Peyer's patch (tissue), 4 donors: Measurements from ENCODE around the gene SYNE3. TPM values are rescaled to one million over a fixed set of nuclear protein-coding genes. Genes with fewer than 3 reads are reported as not detected.
A peak's percentile ranks its signal among the peaks of the same experiment; 100 is the strongest.

Experiments used
- DNase-seq, 3 donors: peaks; one replicate each; pipeline ENCODE4 v3.0.0-alpha.2; 2017 to 2019
- H3K27ac ChIP-seq, 4 donors: fragments of 200-600 bp; sonication (generic); one replicate each; pipeline ENCODE4 v1.5.1; 2016 to 2019
- H3K27me3 ChIP-seq, 2 donors: fragments of 200-600 bp; sonication (generic); one replicate each; pipeline ENCODE4 v1.5.1; 2019
- H3K36me3 ChIP-seq, 3 donors: fragments of 200-600 bp; sonication (generic); one replicate each; pipeline ENCODE4 v1.5.1; 2016 to 2019
- H3K4me1 ChIP-seq, 4 donors: fragments of 200-600 bp; sonication (generic); one replicate each; pipeline ENCODE4 v1.5.1; 2016 to 2019
- H3K4me3 ChIP-seq, 4 donors: fragments of 200-600 bp; sonication (generic); 1 replicate in 3 of 4; 2 replicates in 1 of 4; pipeline ENCODE4 v1.5.1; 2016 to 2019; ENCODE audit warnings: mild to moderate bottlenecking in 1 of 4
- H3K9me3 ChIP-seq, 4 donors: fragments of 200-600 bp; sonication (generic); one replicate each; pipeline ENCODE4 v1.5.1; 2016 to 2019; ENCODE audit warnings: mild to moderate bottlenecking in 1 of 4
- POLR2A ChIP-seq, 2 donors: fragments of 450-650 bp; IDR thresholded peaks; one replicate each; pipeline ENCODE4 v1.5.1; 2017; ENCODE audit warnings: antibody characterized with exemption in 2 of 2, mild to moderate bottlenecking in 2 of 2, moderate library complexity in 2 of 2
- total RNA-seq, 4 donors: library from RNA; depleted of rRNA; stranded (reverse); fragments of >200 nt; gene quantifications; one replicate each; pipeline ENCODE4 v1.1.0, GENCODE V29; 2016
- TF ChIP-seq, protein P1 (sequence below), 6 experiments: fragments of 450-650 bp in 4 of 6; fragments of 200-600 bp in 2 of 6; sonication (generic) in 1 of 6; IDR thresholded peaks; one replicate each; pipeline ENCODE4 v1.5.1; 2017 to 2019; ENCODE audit warnings: antibody characterized with exemption in 6 of 6, mild to moderate bottlenecking in 3 of 6, moderate library complexity in 1 of 6

SYNE3 gene
- total RNA-seq, 4 donors from 2014 or later, result 7.2 to 35.5 (median 13.1) TPM

- no peaks in the 10 kb centered on the region for H3K9me3 ChIP-seq
- no peak overlapping the region for H3K4me3 ChIP-seq
- peaks cover 0 to 50% (median 32%) of the 10 kb centered on the region in 4 donors for H3K4me1 ChIP-seq
- no peaks in the 10 kb centered on the region for H3K27me3 ChIP-seq
- H3K36me3 ChIP-seq, result no peaks in the 10 kb centered on the region
- peak overlapping the region in 1 of 4 donors; percentile 10 for H3K27ac ChIP-seq
- TF ChIP-seq, protein P1, sequence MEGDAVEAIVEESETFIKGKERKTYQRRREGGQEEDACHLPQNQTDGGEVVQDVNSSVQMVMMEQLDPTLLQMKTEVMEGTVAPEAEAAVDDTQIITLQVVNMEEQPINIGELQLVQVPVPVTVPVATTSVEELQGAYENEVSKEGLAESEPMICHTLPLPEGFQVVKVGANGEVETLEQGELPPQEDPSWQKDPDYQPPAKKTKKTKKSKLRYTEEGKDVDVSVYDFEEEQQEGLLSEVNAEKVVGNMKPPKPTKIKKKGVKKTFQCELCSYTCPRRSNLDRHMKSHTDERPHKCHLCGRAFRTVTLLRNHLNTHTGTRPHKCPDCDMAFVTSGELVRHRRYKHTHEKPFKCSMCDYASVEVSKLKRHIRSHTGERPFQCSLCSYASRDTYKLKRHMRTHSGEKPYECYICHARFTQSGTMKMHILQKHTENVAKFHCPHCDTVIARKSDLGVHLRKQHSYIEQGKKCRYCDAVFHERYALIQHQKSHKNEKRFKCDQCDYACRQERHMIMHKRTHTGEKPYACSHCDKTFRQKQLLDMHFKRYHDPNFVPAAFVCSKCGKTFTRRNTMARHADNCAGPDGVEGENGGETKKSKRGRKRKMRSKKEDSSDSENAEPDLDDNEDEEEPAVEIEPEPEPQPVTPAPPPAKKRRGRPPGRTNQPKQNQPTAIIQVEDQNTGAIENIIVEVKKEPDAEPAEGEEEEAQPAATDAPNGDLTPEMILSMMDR (IDR thresholded peaks at IDR 0.05), result no peak
- TF ChIP-seq POLR2A (IDR thresholded peaks at IDR 0.05), result no peak
- DNase-seq, result no peak
Measured at GRCh38 chr14:95499354-95499750, 17.1 kb downstream of the SYNE3 start.

GRCh38 chr14:95498622-95499353, 17.7 kb downstream of the SYNE3 start:
- Histone ChIP-seq H3K4me1 (peaks cover 0 to 50% (median 31%) of the 10 kb centered on the region in 4 donors), H3K27ac (peak overlapping the region in 1 of 4 donors; percentile 10), H3K36me3 (no peaks in the 10 kb centered on the region), H3K9me3 (no peaks in the 10 kb centered on the region), H3K4me3 (no peak overlapping the region), H3K27me3 (no peaks in the 10 kb centered on the region)
- DNase-seq, result peak in 1 of 3 donors; percentile 33
- TF ChIP-seq, protein P1 (IDR thresholded peaks at IDR 0.05), result no peak
- no peak for TF ChIP-seq POLR2A (IDR thresholded peaks at IDR 0.05)

DNA sequence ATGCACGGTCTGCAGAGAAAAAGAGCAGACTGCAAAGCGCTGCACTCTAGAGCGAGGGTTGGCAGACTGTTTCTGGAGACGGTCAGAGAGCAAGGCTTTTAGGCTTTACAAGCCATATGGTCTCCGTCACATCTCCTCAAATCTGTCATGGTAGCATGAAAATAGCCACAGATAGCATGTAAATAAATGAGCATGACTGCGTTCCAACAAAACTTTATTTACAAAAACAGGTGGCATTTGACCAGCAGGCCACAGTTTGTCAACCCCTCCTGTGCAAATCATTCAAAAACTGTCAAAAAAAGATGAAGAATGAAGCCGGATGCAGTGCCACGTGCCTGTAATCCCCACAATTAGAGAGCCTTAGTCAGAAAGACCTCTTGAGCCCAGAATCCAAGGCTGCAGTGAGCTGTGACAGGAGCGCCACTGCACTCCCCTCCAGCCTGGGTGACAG, 18.9 kb downstream of the SYNE3 start:
- DNase-seq, result peak in 2 of 3 donors; percentile 7 to 34
- Histone ChIP-seq H3K4me3 (no peak overlapping the region), H3K9me3 (no peaks in the 10 kb centered on the region), H3K27me3 (no peaks in the 10 kb centered on the region), H3K27ac (peak overlapping the region in 1 of 4 donors; percentile 39), H3K4me1 (peaks cover 3 to 59% (median 30%) of the 10 kb centered on the region in 4 donors), H3K36me3 (no peaks in the 10 kb centered on the region)
- TF ChIP-seq POLR2A (IDR thresholded peaks at IDR 0.05), result no peak
- TF ChIP-seq, protein P1 (IDR thresholded peaks at IDR 0.05), result no peak

DNA sequence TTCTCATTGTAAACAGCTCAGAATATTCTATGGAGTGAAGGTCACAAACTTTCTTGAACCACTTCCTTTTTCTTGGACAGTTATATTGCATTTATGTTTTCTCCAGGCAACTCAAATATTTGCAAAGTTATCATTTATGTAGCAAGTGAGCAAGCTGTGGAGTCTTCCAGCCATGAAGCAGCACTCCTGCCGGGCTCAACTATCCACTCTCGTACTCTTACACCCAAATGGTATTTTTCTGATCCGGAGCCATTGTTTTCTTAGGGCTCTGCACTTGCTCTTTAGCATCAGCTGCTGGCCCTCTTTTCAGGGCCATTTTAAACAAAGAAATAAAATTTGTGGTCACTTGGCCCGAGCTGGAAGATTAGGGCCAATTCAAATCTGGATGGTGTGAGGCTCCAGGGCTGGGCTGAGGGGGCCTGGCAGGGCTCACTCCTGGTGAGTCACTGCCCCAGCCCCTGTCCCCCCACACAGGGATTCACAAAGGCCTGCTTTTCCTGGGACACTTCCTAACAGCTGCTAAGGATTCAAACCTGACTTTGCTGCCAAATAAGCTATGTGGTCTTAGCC, 19.7 kb downstream of the SYNE3 start:
- Histone ChIP-seq H3K4me3 (no peak overlapping the region), H3K27me3 (no peaks in the 10 kb centered on the region), H3K9me3 (no peaks in the 10 kb centered on the region), H3K36me3 (no peaks in the 10 kb centered on the region), H3K27ac (peak overlapping the region in 3 of 4 donors; percentile 26 to 79 (median 64)), H3K4me1 (peaks cover 3 to 59% (median 30%) of the 10 kb centered on the region in 4 donors)
- peak in 1 of 3 donors; percentile 23 for DNase-seq
- TF ChIP-seq POLR2A (IDR thresholded peaks at IDR 0.05), result no peak
- TF ChIP-seq, protein P1 (IDR thresholded peaks at IDR 0.05), result no peak

DNA sequence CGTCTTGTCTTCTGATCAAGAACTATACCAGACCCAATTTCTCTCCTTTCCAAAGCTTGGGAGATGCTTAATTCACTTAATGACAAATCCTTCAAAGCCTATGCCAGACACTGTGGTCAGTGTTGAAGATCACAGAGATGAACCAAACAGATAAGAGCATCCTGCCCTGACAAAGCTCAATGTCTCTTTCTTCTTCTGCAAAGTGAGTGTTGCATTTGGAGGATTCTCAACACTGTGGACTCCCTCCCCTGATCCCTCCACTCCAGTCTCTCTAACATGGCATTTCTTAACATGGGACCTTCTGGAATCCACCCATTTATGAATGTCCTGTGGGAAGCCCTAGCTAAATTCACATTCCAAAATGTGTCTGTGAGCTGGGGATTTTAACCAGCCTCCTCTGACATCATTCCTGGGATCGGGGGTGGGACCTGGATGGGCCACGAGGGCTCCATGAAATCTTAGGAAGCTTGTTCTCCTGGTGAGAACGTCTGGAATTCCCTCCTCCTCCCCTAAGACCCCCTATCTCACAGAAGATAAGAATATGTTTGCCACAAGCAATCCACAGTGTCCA, 20.3 kb downstream of the SYNE3 start:
- no peaks in the 10 kb centered on the region for H3K27me3 ChIP-seq
- no peaks in the 10 kb centered on the region for H3K36me3 ChIP-seq
- H3K4me1 ChIP-seq, result peaks cover 3 to 55% (median 30%) of the 10 kb centered on the region in 4 donors
- DNase-seq, result no peak
- H3K4me3 ChIP-seq, result no peak overlapping the region
- TF ChIP-seq, protein P1 (IDR thresholded peaks at IDR 0.05), result no peak
- no peak for TF ChIP-seq POLR2A (IDR thresholded peaks at IDR 0.05)
- H3K9me3 ChIP-seq, result no peaks in the 10 kb centered on the region
- peak overlapping the region in 3 of 4 donors; percentile 12 to 79 (median 64) for H3K27ac ChIP-seq
